Fibroblast of skin of back (primary cell): ENCODE results near the gene C1QTNF3.
A peak's percentile ranks its signal among the peaks of the same experiment; 100 is the strongest.

ENCODE experiments used
- DNase-seq: peaks from one replicate; pipeline ENCODE4 v3.0.0-alpha.2; 2013

The C1QTNF3 gene

DNA sequence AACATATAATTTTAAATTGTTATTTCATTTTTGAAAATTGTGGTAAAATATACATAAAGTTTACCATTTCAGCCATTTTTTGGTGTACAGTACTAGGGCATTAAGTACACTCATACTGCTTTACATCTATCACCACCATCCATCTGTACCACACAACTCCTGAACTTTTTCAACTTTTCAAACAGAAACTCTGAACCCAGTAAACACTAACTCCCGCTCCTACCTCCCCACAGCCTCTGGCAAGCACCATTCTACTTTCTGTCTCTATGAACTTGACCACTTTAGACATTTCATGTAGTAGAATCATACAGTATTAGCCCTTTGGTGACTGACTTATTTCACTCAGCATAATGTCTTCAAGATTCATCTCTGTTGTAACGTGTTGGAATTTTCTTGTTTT, 50.1 kb downstream of the C1QTNF3 start:
- no peak for DNase-seq

DNA sequence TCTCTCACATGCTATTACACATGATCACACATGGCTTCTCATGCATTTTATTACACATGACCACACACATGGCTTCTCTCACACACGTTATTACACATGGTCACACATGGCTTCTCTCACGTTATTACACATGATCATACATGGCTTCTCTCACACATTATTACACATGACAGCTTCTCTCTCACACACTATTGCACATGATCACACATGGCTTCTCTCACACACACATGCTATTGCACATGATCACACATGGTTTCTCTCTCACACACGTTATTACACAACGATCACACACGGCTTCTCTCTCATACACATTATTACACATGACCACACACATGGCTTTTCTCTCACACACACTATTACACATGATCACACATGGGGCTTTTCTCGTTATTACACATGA, 57.6 kb downstream of the C1QTNF3 start:
- no peak for DNase-seq

DNA sequence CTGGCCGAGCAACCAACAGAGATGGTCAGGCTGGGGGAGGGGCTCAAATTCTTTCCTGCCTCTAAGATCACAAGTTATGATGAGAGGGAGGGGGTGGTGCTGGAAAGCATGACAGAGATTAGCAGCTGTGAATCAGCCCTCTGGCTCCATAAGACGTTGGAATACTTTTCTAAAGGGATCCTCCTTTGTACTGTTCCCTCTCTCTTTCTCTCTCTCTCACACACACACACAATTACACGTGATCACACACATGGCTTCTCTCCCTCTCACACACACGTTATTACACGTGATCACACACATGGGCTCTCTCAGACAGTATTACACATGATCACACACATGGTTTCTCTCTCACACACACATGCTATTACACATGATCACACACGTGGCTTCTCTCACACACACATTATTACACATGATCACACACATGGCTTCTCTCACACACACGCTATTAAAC, 58.3 kb downstream of the C1QTNF3 start, which contains the start of gene SLC45A2:
Gene SLC45A2 (minus strand): TSS at position 23 of the 454 bp plus-strand sequence. CDS start 110 bp downstream, outside the sequence.
- DNase-seq: peak; percentile 54

DNA sequence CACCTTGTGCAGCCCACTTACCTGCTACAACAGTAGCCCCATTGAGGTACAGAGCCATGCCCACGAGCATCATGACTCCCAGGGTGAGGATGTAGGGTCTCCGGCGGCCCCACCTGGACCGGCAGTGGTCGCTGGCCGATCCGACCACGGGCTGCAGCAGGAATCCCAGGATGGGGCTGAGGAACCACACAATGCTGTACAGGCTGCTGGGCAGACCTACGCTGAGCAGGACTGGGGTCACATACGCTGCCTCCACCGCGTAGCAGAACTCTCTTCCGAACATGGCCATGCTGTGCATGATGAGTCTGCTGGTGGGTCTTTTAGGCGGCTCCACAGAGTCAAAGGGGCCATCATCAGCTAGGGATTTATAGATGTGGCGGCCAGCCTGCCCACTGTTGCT, 58.8 kb downstream of the C1QTNF3 start:
- no peak for DNase-seq

DNA sequence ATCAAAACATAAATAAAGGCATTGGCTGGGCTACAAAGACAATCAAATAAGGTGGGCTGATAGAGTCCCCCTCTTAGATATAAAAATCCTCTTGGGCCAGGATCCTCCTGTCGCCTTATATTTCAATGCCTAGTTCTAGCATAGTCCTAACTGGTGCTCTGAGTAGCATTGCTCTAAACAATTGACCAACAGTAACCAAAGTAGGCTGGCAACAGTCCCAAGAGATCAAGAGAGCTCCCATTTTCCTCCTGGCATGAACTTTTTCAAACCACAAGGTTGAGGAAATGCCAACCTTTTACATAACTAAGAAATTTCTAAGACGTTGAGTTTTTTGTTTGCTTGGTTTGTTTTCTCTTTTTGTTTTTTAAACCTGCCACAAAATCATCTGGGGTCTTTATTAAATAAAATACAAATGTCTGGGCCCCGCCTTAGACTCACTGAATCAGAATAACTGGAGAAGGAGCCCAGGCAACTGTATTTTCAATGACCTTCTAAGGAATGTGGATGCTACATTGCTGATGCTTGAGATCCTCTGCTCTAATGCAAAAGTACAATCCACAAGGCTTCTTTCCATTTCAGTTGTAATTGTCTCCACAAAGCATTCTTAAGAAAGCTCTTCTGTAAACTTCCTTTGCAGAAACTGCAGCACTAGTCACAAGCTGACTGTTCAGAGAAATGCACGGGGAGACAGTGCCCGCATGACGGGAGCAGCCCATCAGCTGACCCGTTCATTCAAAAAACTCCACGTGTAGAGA, 61.4 kb downstream of the C1QTNF3 start:
- no peak for DNase-seq

DNA sequence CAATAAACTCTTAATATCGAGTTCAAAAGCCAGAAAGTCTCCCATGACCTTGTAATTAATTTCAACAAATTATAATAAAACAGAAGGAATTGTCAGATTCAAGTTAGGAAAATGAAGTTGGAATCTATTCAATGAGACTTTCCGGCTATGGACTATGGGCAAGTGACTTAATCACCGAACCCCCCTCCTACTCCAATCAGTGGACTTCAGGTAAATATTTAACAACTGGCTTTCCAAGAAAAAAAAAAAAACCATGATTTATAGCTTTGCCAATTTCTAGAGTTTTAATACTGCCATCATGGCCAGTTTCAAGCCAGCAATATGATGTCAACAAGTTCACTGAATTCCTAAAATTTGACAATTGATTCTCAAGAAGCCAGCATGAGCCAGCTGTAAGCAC, 63.0 kb downstream of the C1QTNF3 start:
- DNase-seq: no peak

DNA sequence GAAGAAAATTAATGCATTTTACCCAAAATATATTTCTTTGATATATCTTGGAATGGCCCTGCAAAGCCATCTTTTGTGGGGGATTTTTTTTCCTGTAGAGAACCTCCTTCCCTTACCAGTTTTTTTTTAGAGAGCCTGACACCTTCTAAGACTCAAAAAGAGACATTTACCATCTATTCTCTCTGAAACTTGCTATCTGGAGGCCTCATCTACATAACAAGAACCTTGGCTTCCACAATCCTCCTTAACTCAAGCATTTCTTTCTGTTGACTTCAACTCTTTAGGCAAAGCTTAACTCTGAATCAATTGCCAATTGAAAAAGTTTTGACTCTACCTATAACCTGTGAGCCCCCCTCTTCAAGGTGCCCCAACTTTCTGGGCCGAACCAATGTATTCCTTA, 64.7 kb downstream of the C1QTNF3 start:
- no peak for DNase-seq

DNA sequence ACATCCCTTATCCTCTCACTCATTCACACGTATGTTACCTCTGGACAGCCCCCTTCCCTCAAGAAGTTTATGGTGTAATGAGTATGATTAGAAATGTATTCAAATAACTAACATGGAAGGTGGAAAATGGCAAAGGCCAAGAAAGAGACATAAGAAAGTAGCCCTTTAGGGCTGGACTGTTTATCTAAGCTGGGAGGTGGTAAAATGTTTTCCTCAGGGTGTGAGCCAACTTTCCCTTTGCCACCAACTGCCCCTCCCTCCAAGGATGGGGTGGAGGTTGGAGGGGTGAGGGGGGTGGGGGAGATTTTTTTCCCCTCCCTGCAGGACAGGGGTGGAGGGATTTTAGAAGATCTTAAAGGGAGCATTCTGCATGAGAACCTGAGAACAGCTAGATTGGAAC, 66.7 kb downstream of the C1QTNF3 start:
- DNase-seq: no peak

DNA sequence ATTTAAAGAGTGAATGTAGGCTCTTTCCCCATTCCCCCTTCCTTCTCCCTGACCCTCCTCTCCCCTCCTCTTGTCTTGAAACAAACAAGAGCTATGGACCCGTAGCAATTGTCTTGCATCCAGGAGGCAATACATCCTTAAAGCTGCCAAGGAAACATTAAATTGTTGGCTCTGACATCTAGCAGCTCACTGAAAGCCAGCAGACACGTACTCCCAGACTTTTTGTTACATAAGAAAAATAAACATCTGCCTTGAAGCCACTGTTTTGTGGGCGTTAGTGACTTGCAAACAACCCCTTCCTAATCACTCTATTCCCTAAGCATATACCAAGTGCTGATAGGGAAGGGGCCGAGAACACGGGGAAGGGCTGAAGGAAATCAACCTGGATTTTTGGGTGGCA, 67.2 kb downstream of the C1QTNF3 start:
- DNase-seq: no peak

DNA sequence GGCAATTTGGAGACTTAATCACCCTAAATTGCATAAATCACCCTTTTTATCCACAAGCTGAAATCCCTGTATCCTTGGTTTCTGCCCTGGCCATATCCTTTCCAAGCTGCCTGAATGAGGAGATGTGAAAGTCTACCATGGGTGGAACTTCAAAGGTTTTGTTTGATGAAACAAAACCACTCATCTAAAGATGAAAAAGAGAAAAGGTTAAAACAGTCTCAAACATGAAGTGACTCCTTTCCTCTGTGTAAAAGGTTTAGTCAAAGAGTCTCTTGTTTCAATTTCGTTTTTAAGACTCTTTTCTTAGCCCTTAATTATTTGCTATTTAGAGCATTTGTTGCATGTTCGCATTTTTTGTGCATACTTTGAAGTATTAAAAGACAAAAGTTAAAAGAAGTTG, 69.7 kb downstream of the C1QTNF3 start:
- DNase-seq: no peak

DNA sequence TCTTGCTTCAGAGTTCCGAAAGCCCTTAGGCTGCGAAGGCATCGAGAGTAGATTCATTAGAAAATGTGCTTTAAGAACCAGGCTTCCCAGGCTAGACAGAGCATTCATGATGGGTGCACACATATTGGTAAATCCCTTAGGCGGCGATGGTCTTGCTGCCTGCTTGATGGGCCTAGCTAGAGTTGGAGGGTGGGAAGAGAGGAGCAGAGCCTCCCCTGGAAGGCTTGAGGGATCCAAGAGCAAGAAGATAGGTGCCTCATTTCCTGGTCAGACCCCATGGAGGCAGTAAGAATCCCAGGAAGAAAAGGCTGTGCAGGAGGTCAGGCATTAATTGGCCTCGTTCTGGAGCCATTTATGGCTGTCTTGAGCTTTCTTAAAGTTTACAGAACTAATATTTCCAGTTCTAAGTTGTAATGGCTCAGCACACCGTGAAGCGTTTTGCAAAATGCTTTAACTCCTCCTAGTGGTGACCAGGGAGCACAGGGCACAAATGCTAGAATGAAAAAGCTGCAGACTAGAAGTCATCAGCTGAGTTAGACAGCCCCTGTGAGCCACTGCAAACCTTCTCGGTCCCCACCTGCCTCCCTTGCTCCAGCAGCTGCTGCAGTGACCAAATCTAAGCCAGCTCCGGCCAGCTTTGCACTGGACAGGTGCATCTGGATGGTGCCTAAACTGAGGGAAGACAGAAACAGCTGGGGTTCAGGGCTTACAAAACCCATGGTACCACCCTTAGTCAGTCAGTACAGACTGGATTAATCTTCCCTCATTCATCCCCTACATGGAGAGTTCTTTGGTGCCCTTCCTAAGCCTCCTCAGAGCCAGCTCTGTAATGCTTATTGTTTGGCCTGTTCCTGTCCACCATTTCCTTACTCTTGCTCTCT, 73.2 kb downstream of the C1QTNF3 start:
- peak; percentile 63 for DNase-seq

DNA sequence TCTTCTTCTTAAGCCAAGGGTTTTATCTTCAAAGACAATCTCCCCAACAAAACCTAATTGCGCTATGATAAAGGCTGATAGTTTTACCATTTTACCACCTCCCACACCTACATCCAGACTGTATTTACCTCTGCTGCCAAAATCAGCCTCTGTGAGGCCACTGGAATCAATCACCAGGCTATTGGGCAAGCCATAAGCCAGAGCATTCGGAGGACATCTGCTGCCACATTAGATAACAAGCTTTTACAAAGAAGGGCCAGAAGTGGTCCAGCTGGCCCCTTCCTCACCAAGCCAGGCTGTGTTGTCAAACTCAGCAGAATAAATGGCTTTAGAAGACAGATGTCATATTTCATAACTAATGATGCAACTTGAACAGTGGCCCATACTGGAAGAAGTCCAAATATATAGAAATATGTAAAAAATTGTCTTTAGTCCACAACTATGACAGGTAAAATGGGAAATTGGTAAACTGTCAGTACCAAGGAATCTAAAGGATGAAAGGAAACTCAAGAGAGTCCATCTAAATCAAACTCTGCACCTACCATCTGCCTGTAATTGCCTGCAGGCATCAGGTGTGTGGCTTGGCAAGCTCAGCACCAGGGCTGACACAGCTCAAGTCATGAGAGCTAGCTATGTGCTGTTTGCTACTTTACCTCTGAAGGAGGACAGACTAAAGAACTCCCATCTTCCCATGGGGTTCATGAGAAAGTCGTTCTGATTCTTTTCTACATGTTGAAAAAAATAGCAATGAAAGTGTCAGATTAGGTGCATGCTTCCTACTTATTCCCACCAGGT, 74.6 kb downstream of the C1QTNF3 start:
- DNase-seq: no peak
